GM21786 (cell line): ENCODE results near the gene PIWIL4.

Experiments used
- ATAC-seq: cut with Tn5 transposase; IDR thresholded peaks from one replicate; pipeline ENCODE4 v1.9.1; 2021; ENCODE audit not compliant: unreplicated experiment

The PIWIL4 gene

DNA sequence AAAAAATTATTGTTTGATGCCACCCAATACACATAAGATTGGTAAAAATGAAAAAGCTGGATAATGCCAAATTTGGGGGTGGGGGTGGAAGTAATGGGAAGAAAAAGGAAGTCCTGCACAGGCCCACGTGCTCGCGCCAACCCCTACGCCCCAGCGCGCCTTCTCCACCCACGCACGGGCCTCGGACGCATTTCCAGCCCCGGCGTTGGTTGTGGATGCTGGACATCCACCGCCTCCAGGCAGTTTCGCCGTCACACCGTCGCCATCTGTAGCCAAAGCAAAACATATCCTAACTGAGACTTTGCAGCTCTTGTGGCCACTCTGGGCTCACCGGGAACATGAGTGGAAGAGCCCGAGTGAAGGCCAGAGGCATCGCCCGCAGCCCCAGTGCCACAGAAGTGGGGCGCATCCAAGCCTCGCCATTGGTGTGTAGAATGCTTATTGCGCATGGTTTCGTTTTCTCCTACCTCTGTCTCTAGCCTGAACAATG, at the start of gene PIWIL4:
Gene PIWIL4, plus strand, starts transcription at position 188 of the 490 bp plus-strand sequence. Its CDS starts 151 bp downstream, at position 339.
- no peak for ATAC-seq

DNA sequence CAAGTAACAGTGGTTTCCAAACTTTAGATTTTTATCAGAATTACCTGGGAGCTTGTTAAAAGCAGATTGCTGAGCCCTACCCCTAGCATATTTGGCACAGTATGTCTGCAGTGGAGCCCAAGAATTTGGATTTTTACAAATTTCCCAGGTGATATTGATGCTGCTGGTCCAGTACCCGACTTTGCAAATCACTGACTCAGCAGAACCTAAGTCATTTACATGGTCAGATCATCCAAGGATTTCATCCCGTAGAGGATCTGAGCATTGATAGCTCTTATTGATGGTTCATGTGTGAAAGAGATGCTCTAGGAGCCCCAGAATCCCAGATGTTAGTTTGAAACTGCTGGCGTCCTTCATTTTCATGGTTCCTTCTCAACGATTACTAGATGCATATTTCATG, 48.9 kb upstream of the PIWIL4 start:
- no peak for ATAC-seq

DNA sequence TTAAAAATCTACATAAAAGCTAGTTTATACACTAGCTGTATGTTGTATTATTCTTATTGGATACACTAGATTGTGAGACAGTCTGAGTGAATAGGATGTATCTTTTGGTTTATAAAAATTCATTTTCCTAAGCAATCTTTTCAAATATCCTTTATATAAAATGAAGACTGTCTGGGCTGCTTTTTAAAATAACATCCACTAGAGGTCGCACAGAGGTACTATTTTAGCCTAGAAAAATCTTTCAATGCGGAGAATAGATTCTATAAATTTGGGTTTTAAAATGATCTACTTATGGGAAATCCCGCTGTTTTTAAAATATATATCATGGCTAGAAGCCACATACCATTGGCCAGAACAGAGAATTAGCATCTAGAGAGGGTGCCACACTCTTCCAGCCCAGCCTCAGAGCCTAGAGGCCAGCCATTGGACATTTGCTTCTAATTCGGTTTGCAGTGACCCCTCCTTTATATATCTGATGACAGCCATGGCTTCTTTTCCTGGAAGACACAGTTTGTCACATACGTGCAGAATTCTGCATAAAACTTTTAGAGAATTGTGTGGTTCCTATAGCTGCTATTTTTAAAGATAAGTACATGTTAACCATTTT, 47.6 kb upstream of the PIWIL4 start:
- ATAC-seq: no peak

DNA sequence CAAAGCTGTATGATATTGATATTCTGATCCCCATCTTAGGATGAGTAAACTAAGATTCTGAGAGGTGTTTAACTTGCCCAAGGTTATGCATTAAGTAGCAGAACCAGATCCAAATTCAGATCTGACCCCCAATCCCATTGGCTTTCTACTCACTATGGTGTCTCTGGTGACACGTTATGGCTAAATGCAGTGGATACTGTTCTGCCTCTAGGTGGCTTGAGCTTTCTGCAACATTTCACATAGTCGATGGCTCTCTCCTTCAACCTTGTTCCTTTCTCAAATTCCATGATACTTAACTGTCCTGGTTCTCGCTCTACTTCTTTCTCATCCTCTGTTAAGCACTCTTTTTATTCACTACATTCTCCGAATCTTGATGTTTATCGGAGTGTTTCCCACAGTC, 45.5 kb upstream of the PIWIL4 start:
- no peak for ATAC-seq

DNA sequence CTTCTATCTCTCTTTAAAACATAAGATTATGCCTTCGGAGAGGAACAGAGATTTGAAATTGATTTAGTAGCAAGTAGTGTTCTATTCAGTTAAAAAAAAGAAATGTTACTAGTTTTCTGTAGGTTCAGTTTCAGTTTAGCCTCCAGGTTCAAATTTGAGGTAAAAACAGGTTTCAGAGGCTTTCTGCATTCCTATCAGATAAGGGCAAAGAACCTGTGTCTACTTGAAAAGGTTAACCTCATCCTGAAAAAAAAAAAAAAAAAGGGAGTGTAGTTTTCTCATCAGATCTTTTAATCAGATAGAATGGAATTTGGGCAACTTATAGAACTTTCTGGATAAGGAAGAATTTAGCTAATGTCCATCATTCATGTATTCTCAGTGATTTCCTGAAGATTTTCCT, 42.8 kb upstream of the PIWIL4 start:
- no peak for ATAC-seq

DNA sequence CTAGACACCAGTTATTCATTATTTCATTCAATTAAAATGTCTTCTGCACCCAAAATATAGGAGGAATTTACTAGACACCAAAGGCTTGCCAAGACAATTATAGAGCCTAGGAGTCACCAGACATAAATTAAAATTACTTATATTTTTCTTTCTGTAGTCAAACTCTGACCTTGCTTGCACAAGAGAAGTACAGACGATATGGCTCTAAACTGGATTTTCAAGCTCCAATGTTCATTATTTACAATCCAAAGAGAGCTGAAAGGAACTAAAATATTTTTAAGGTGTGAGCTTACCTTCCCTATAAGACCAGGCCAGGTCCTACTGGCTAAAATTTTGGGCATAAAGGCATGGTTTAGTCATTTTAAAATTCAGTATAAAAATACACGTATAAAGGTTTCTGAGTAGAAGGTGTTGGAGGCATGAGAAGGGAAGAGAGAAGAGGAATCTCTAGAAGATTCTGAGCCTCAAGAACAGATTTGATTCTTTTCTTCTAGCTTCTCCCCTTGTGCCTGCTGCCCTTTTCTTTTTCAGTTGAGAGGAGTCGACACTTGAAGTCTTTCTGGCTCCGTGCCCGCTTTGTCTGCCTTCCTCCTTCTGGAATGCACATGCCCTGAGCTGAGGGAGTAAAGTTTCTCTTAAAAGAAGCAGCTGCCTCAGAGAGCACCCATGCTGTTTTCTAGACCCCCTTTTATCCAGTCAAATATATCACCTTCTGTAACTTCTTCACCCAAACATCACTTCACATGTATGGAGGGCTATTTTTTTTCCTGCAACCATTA, 41.4 kb upstream of the PIWIL4 start:
- no peak for ATAC-seq

DNA sequence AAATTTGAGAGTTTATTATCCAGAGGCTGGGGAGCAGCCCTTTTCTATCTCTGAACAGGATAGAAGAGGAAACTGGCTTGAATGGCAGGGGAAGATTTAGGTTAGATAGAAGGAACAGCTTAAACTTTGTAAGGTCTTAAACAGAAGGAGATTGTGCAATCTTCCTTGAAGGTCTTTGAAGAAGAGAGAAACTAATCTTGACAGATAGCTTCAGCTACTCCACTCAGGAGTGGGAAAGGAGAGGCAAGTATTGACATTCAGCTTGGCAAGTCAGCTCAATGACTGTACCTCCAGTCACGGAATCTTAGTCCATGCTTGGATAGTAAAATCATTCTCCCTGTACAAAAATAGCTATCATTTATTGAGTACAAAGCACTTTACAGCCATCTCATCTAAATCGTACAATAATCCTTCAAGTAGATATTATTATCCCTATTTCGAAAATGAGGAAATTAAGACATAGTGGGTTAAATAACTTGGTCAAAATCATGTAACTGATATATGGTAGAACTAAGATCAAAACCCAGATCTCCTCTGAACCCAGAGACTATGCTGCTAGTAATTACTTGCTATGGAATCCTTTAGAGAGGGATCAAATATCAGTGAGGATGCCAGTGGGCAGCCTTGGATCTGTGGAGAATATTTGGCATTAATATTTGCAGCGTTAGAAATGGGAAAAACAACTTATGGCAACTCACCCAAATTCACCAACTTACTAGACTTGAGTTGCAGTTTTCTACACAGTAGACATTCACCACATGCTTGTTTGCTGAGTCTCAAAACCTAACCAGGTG, 40.3 kb upstream of the PIWIL4 start:
- no peak for ATAC-seq

DNA sequence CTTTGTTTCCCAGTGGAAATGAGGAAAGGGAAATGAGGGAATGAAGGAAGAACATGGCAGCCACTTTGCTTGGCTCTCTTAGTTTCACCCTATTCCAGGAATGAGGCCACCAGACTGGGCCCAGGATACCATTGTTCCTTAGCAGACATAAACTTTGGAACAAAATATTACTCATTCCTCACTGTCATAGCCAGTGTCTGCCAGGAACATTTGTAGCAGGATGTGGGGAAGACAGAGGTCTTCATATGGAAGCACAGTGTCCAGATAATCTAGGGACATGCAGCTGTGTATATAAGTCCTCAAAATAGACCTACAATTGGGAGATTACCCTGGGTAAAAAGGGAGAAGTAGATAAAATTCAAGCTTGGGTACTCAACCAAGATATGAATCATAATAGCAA, 38.6 kb upstream of the PIWIL4 start:
- no peak for ATAC-seq

DNA sequence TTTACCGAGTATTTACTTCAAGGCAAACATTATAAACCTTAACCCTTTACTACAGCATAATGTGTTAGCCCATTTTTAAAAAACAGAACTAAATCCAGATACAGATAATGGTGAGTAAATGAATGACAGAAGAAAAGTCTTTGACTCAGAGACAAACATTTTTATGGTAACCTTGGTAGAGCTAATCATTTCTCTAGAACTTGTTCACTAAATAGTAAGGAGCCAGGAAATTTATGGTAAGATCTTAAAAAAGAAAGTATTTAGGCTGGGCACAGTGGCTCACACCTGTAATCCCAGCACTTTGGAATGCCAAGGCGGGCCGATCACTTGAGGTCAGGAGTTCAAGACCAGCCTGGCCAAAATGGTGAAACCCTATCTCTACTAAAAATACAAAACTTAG, 35.0 kb upstream of the PIWIL4 start:
- no peak for ATAC-seq

DNA sequence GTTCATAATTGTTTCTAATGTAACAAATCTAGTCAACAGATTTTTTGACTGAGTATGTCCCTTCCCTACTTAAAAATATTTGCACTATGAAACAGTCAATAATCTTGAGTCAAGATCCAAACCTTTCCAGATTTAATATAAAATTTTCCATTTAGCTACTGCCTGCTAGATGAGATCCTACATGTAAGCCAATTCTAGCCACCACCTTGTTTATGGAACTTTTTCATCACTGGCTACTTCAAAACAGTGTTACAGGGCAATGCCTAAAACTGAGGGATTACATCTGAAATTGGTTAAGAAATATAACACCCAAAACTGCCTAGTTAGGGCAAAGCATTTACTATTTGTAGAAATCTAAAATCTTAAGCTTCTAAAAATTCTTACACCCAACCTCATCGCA, 34.0 kb upstream of the PIWIL4 start:
- no peak for ATAC-seq

DNA sequence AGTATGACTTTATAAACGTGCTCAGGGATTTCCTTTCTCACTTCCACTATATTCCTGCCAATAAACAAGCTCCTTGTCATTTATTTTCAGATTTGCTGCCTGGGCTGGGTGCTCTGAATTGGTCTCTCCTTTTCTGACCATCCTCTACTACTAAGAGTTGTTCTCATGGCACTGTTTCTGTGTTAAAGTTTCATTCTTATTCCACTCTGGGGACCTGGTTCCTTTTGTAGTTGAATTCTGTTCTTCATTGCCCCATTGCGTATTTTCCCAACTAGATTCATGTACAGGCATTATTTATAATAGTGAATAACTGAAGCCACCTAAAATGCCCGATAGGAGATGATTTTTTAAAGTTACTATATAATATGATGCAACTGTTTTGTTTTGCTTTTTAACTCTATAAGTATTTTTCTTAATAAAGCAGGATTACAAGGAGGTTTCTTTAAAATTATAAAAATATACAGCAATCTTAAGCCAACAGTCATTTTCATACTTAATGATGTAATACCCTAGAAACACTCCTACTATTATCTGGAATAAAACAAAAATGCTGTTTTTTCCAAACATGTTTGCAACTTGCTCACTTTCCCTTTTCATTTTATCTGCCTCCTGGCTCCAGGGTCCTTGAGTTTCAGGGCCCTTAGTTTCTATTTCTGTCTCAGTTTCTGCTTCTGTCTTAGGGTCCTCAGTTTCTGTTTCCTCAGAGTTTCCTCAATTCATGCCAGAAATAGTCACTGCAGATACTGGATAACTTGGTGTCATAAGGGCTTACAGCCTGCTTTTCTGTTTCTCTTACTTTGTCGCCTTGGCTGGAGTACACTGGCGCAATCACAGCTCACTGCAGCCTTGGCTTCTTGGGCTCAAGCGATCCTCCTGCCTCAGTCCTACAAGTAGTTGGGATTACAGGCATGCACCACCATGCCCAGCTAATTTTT, 33.2 kb upstream of the PIWIL4 start:
- ATAC-seq: no peak

DNA sequence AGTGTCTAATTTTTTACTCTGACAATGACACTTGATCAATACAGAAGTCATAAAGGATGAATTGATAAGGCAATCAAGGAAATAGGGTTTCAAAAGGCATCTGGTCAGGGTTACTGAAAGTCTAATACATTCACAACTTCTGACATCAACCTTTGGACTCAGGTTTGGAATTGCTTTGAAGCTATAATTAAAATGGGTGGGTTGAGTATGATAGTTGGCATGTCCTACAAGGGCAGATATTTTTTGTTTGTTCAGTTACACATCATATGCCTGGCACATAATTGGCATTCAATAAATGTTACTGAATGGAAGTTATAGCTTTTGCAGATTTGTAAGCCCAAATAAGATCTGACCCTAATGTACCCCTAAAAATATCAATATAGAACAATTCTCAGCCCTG, 30.8 kb upstream of the PIWIL4 start:
- no peak for ATAC-seq

DNA sequence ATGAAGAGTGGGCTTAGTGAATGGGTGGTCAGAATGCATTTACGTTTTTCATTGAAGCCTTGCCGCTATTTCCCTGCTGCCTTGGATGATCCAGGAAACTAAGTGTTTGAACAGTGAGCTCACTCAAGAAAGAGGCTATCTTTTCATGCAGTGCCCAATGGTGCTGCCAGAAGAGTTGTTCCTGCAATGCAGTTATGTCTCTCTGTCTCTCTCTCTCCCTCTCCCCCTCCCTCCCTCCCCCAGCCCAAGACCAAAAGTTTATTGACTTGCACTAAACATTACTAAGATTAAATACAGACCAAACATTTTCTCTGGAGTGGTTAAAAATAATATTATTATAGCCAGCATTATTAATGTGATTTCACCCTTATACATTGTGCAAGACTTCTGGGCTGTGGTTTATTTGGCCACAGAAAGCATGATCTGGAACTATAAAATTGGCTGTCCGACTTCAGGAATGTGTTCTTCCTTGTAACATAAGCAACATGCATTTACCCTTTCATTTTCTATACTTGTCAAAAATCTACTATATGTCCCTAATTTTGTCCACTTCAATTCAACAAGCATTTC, 30.1 kb upstream of the PIWIL4 start:
- ATAC-seq: no peak

DNA sequence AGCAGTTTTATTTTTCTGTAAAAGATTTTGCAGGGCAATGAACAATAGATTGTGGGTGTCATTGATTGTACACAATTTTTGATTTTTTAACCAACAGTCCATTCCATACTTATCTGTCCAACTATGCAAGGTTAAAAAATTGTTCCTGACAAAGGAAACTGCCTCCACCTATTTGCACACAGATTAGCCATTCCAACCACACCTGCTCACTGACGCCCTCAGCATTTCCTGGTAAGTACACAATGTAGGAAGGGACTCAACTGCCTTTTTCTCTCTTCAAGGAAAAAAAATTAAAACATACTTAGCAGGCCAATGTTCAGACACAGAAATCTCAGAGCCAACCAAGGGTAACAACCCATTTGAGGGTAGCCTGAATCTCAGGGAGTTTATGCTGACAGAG, 27.7 kb upstream of the PIWIL4 start:
- no peak for ATAC-seq

DNA sequence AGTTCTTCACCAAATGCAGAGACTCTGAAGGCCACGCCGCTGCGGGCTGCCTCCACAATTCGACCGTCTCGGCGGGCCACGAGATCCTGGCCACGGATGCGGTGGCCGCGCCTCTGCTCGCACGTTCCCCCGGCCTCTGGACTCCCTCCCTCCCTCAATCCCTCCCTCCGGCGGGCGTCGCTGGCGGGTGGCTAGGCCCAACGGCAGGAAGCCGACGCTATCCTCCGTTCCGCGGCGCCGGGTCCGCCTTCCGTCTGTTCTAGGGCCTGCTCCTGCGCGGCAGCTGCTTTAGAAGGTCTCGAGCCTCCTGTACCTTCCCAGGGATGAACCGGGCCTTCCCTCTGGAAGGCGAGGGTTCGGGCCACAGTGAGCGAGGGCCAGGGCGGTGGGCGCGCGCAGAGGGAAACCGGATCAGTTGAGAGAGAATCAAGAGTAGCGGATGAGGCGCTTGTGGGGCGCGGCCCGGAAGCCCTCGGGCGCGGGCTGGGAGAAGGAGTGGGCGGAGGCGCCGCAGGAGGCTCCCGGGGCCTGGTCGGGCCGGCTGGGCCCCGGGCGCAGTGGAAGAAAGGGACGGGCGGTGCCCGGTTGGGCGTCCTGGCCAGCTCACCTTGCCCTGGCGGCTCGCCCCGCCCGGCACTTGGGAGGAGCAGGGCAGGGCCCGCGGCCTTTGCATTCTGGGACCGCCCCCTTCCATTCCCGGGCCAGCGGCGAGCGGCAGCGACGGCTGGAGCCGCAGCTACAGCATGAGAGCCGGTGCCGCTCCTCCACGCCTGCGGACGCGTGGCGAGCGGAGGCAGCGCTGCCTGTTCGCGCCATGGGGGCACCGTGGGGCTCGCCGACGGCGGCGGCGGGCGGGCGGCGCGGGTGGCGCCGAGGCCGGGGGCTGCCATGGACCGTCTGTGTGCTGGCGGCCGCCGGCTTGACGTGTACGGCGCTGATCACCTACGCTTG, 23.2 kb upstream of the PIWIL4 start, which contains the start of gene FUT4:
Gene FUT4, plus strand, starts transcription at position 227 of the 951 bp plus-strand sequence. Its CDS starts 213 bp downstream, at position 440.
- ATAC-seq: peak; percentile 81

DNA sequence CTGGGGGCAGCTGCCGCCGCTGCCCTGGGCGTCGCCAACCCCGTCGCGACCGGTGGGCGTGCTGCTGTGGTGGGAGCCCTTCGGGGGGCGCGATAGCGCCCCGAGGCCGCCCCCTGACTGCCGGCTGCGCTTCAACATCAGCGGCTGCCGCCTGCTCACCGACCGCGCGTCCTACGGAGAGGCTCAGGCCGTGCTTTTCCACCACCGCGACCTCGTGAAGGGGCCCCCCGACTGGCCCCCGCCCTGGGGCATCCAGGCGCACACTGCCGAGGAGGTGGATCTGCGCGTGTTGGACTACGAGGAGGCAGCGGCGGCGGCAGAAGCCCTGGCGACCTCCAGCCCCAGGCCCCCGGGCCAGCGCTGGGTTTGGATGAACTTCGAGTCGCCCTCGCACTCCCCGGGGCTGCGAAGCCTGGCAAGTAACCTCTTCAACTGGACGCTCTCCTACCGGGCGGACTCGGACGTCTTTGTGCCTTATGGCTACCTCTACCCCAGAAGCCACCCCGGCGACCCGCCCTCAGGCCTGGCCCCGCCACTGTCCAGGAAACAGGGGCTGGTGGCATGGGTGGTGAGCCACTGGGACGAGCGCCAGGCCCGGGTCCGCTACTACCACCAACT, 22.4 kb upstream of the PIWIL4 start:
- ATAC-seq: no peak

DNA sequence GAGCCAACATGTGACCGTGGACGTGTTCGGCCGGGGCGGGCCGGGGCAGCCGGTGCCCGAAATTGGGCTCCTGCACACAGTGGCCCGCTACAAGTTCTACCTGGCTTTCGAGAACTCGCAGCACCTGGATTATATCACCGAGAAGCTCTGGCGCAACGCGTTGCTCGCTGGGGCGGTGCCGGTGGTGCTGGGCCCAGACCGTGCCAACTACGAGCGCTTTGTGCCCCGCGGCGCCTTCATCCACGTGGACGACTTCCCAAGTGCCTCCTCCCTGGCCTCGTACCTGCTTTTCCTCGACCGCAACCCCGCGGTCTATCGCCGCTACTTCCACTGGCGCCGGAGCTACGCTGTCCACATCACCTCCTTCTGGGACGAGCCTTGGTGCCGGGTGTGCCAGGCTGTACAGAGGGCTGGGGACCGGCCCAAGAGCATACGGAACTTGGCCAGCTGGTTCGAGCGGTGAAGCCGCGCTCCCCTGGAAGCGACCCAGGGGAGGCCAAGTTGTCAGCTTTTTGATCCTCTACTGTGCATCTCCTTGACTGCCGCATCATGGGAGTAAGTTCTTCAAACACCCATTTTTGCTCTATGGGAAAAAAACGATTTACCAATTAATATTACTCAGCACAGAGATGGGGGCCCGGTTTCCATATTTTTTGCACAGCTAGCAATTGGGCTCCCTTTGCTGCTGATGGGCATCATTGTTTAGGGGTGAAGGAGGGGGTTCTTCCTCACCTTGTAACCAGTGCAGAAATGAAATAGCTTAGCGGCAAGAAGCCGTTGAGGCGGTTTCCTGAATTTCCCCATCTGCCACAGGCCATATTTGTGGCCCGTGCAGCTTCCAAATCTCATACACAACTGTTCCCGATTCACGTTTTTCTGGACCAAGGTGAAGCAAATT, 21.7 kb upstream of the PIWIL4 start:
- ATAC-seq: no peak

DNA sequence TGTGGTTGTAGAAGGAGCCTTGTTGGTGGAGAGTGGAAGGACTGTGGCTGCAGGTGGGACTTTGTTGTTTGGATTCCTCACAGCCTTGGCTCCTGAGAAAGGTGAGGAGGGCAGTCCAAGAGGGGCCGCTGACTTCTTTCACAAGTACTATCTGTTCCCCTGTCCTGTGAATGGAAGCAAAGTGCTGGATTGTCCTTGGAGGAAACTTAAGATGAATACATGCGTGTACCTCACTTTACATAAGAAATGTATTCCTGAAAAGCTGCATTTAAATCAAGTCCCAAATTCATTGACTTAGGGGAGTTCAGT, 21.1 kb upstream of the PIWIL4 start:
- no peak for ATAC-seq
